ENCODE results near the gene ACER3. TPM values are rescaled to one million over a fixed set of nuclear protein-coding genes. Genes with fewer than 3 reads are reported as not detected.
A peak's percentile ranks its signal among the peaks of the same experiment; 100 is the strongest.

The ACER3 gene
- total RNA-seq, 1 experiment from 2014 or later: 13.7 TPM

DNA sequence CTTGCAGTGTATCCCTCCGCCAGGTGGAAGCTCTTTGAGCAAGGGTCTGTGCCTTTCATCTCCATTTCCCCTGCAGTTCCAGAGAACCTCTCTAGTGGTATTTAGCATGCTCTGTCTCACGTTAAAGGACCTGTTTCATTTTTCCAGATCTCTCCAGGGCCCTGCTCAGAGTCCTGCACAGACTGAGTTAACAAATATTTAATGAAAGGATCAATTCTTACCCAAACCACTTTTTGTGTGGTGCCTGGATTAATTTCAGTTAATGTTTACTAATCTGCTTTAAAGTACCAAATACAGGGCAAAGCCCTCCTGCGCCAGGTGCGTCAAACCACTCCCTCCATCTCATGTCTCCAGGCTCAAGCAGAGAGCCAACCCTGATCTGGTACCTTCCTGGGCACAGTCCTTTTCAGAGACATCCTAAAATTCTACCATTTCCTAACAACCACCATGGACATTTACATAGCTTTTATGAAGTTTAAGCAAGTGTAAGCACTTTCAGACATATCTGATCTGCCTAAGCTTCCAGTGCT is 18.7 kb upstream of the ACER3 start:
- CTCF ChIA-PET: interaction anchor here (1.0 to 2.6 kb wide), 6 partner anchors 34 to 120 kb away, joined by 3 to 13 read pairs (median 4); no protein-coding TSS in a partner anchor
- peaks cover 3% of the 10 kb centered on the region; the same call in 1 of the 2 replicates for H3K27me3 Mint-ChIP-seq (ENCODE audit: low read depth)

More for the DNA sequence above, 18.7 kb upstream of the ACER3 start:
- Mint-ChIP-seq H3K27ac (no peak overlapping the region), H3K36me3 (no peaks in the 10 kb centered on the region), H3K4me1 (peaks cover 13% of the 10 kb centered on the region), H3K9me3 (peaks cover 10% of the 10 kb centered on the region), H3K4me3 (no peak overlapping the region)
- POLR2A ChIA-PET: no interaction called here
- no peak for DNase-seq (ENCODE audit: low spot score)
- ATAC-seq: peak; percentile 19; the same call in 1 of the 2 replicates
- TF ChIP-seq, protein P1, sequence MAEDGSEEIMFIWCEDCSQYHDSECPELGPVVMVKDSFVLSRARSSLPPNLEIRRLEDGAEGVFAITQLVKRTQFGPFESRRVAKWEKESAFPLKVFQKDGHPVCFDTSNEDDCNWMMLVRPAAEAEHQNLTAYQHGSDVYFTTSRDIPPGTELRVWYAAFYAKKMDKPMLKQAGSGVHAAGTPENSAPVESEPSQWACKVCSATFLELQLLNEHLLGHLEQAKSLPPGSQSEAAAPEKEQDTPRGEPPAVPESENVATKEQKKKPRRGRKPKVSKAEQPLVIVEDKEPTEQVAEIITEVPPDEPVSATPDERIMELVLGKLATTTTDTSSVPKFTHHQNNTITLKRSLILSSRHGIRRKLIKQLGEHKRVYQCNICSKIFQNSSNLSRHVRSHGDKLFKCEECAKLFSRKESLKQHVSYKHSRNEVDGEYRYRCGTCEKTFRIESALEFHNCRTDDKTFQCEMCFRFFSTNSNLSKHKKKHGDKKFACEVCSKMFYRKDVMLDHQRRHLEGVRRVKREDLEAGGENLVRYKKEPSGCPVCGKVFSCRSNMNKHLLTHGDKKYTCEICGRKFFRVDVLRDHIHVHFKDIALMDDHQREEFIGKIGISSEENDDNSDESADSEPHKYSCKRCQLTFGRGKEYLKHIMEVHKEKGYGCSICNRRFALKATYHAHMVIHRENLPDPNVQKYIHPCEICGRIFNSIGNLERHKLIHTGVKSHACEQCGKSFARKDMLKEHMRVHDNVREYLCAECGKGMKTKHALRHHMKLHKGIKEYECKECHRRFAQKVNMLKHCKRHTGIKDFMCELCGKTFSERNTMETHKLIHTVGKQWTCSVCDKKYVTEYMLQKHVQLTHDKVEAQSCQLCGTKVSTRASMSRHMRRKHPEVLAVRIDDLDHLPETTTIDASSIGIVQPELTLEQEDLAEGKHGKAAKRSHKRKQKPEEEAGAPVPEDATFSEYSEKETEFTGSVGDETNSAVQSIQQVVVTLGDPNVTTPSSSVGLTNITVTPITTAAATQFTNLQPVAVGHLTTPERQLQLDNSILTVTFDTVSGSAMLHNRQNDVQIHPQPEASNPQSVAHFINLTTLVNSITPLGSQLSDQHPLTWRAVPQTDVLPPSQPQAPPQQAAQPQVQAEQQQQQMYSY (CRISPR knock-in tag; IDR thresholded peaks at IDR 0.05): no peak
- TF ChIP-seq SP1 (CRISPR knock-in tag; conservative IDR thresholded peaks at IDR 0.05): no peak
- no peak for TF ChIP-seq ZNF416 (CRISPR knock-in tag; IDR thresholded peaks at IDR 0.05)
- TF ChIP-seq, protein P2, sequence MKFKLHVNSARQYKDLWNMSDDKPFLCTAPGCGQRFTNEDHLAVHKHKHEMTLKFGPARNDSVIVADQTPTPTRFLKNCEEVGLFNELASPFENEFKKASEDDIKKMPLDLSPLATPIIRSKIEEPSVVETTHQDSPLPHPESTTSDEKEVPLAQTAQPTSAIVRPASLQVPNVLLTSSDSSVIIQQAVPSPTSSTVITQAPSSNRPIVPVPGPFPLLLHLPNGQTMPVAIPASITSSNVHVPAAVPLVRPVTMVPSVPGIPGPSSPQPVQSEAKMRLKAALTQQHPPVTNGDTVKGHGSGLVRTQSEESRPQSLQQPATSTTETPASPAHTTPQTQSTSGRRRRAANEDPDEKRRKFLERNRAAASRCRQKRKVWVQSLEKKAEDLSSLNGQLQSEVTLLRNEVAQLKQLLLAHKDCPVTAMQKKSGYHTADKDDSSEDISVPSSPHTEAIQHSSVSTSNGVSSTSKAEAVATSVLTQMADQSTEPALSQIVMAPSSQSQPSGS (CRISPR knock-in tag; IDR thresholded peaks at IDR 0.05; ENCODE audit: borderline replicate concordance, low read depth): no peak
- no peak for TF ChIP-seq EMX1 (CRISPR knock-in tag; IDR thresholded peaks at IDR 0.05)
- TF ChIP-seq ZNF232 (CRISPR knock-in tag; IDR thresholded peaks at IDR 0.05): no peak
- TF ChIP-seq, protein P3, sequence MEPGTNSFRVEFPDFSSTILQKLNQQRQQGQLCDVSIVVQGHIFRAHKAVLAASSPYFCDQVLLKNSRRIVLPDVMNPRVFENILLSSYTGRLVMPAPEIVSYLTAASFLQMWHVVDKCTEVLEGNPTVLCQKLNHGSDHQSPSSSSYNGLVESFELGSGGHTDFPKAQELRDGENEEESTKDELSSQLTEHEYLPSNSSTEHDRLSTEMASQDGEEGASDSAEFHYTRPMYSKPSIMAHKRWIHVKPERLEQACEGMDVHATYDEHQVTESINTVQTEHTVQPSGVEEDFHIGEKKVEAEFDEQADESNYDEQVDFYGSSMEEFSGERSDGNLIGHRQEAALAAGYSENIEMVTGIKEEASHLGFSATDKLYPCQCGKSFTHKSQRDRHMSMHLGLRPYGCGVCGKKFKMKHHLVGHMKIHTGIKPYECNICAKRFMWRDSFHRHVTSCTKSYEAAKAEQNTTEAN (CRISPR knock-in tag; IDR thresholded peaks at IDR 0.05): no peak
- TF ChIP-seq SMAD3 (CRISPR knock-in tag; IDR thresholded peaks at IDR 0.05; ENCODE audit: borderline replicate concordance): no peak
- no peak for TF ChIP-seq ZNF121 (CRISPR knock-in tag; IDR thresholded peaks at IDR 0.05)
- no peak for TF ChIP-seq AR (CRISPR knock-in tag; IDR thresholded peaks at IDR 0.05)
- TF ChIP-seq E2F4 (CRISPR knock-in tag; IDR thresholded peaks at IDR 0.05; ENCODE audit: borderline replicate concordance, low read depth): no peak
- TF ChIP-seq NR1H2 (CRISPR knock-in tag; IDR thresholded peaks at IDR 0.05): no peak
- no peak for TF ChIP-seq ATF6 (CRISPR knock-in tag; IDR thresholded peaks at IDR 0.05)
- TF ChIP-seq, protein P4, sequence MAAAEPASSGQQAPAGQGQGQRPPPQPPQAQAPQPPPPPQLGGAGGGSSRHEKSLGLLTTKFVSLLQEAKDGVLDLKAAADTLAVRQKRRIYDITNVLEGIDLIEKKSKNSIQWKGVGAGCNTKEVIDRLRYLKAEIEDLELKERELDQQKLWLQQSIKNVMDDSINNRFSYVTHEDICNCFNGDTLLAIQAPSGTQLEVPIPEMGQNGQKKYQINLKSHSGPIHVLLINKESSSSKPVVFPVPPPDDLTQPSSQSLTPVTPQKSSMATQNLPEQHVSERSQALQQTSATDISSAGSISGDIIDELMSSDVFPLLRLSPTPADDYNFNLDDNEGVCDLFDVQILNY (CRISPR knock-in tag; IDR thresholded peaks at IDR 0.05): no peak
- TF ChIP-seq GABPB1 (CRISPR knock-in tag; IDR thresholded peaks at IDR 0.05): no peak
- TF ChIP-seq JAZF1 (CRISPR knock-in tag; IDR thresholded peaks at IDR 0.05): no peak
- no peak for TF ChIP-seq MXD4 (CRISPR knock-in tag; IDR thresholded peaks at IDR 0.05; ENCODE audit: borderline replicate concordance)
- TF ChIP-seq ZNF671 (CRISPR knock-in tag; IDR thresholded peaks at IDR 0.05): no peak
- TF ChIP-seq ZNF219 (CRISPR knock-in tag; IDR thresholded peaks at IDR 0.05; ENCODE audit: borderline replicate concordance): no peak

All from WTC11 (cell line).